Astrocyte of the cerebellum (primary cell): Measurements from ENCODE around the gene XRCC1.
"Not testable (repeated sequence)": the region's sequence is repeated elsewhere in the genome, so short reads cannot be mapped to it uniquely, and the experiment has no call there.

Source experiments
- DNase-seq: peaks from one replicate; pipeline ENCODE4 v3.0.0-alpha.2; 2011; ENCODE audit warnings: low read depth
- H3K4me3 ChIP-seq: 2 replicates; pipeline ENCODE4 v1.5.1; 2011; ENCODE audit warnings: mild to moderate bottlenecking, low read depth, low read length, moderate library complexity
- in situ Hi-C: cut with HindIII; loops from 2 replicates; pipeline ENCODE4 v1.10.0; 2017; ENCODE audit warnings: low sequenced_read_pairs
- TF ChIP-seq, protein P1 (sequence below): IDR thresholded peaks from 2 replicates; pipeline ENCODE4 v1.5.1; 2012; ENCODE audit warnings: low read length, low read depth, moderate library complexity, mild to moderate bottlenecking; ENCODE audit errors: missing control alignments

Gene XRCC1

DNA sequence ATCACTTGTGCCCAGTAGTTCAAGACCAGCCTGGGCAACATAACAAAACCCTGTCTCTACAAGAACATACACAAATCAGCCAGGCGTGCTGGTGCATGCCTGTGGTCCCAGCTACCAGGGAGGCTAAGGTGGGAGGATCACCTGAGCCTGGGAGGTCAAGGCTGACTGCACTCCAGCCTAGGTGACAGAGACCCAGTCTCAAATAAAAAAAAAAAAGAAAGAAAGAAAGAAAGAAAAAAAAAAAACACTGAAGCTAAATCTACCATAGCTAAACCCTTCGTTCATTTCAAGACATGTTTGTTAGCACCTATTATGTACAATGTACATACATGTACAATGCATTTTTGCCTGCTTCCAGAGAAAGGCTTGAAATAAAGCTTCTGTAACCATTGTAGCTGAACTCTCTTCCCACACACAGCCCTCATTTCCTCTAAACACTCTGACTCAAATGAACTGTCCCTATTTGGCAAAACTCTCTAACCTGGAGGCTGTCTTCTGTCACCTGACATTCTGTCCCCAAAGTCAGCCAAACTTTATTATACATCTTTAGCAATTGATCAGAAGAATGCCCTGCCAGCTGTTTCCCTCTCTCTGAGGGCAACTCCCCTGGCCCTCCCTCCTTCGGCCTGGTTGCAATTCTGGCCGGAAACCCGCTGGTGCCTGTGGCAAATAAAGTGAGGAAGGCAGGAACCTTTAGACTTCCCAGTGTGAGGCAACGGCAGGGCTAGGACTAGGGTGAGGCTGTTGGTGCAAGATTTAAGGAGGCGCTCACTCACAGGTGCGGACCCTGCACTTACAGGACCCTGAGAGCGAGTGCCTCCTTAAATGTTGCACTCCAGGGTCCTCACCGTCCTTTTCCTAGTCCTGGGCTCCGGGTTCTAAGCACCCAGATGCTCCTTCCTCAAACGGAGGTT lies 50.1 kb downstream of the XRCC1 start:
- in situ Hi-C loops = loop anchor here (5.0 kb wide), 1 partner anchor 78 kb away; no protein-coding TSS in a partner anchor
- DNase-seq = no peak
- TF ChIP-seq, protein P1, sequence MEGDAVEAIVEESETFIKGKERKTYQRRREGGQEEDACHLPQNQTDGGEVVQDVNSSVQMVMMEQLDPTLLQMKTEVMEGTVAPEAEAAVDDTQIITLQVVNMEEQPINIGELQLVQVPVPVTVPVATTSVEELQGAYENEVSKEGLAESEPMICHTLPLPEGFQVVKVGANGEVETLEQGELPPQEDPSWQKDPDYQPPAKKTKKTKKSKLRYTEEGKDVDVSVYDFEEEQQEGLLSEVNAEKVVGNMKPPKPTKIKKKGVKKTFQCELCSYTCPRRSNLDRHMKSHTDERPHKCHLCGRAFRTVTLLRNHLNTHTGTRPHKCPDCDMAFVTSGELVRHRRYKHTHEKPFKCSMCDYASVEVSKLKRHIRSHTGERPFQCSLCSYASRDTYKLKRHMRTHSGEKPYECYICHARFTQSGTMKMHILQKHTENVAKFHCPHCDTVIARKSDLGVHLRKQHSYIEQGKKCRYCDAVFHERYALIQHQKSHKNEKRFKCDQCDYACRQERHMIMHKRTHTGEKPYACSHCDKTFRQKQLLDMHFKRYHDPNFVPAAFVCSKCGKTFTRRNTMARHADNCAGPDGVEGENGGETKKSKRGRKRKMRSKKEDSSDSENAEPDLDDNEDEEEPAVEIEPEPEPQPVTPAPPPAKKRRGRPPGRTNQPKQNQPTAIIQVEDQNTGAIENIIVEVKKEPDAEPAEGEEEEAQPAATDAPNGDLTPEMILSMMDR = no peak

DNA sequence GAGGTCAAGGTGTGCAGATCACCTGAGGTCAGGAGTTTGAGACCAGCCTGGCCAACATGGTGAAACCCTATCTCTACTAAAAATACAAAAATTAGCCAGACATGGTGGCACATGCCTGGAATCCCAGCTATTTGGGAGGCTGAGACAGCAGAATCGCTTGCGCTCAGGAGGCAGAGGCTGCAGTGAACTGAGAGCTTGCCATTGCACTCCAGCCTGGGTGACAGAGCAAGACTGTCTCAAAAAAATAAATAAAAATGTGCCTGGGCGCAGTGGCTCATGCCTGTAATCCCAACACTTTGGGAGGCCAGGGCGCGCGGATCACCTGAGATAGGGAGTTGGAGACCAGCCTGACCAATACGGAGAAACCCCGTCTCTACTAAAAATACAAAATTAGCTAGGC lies 51.6 kb downstream of the XRCC1 start:
- DNase-seq, in situ Hi-C loops, H3K4me3 ChIP-seq: not testable (repeated sequence)

More for the DNA sequence above, 50.1 kb downstream of the XRCC1 start:
- H3K4me3 ChIP-seq = peak overlapping the region; percentile 74

DNA sequence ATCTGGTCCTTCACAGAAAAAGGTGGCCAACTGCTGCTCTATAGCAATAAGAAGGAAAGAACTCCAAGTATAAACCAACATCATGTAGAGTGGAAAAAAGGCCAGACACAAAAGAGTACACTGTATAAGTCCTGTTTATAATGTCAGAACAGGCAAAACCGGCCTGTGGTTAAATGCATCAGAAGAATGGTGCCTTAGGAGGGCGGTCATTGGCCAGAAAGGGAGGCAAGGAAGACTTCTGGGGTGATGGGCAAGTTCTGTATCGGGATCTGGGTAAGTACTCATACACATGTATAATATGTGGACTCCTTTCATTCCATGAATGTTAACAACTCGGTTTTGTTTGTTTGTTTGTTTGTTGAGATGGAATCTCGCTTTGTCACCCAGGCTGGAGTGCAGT lies 52.4 kb downstream of the XRCC1 start:
- DNase-seq = no peak
- in situ Hi-C loops = no loop called here
- TF ChIP-seq, protein P1 = no peak
- H3K4me3 ChIP-seq = no peak overlapping the region

DNA sequence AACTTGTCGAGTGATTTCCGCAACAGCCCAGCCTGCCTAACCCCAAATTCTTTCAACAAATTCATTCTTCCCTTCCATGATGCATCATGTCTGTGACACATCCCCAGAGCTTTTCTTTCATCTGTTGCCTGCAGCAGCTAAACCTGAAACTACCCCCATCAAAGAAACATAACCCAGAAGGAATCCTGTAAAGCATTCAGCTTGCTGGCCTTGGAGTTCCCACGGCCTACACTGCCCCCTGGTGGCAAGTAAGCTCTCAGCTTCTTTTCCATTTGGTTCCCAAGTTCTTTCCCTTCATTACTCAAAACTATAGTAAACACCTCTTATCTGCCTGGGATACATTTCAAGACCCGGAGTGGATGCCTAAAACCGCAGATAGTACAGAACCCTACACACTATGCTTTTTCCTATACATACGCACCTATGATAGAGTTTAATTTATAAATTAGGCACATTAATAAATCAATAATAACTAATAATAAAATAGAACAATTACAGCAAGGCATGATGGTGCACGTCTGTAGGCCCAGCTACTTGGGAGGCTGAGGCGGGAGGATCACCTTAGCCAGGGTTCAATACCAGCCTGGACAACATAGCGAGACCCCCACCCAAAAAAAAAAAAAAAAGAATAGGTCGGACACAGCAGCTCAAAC lies 55.8 kb downstream of the XRCC1 start:
- peak; percentile 90 for DNase-seq
- no peak overlapping the region for H3K4me3 ChIP-seq
- TF ChIP-seq, protein P1 = peak; percentile 85
- in situ Hi-C loops = no loop called here

DNA sequence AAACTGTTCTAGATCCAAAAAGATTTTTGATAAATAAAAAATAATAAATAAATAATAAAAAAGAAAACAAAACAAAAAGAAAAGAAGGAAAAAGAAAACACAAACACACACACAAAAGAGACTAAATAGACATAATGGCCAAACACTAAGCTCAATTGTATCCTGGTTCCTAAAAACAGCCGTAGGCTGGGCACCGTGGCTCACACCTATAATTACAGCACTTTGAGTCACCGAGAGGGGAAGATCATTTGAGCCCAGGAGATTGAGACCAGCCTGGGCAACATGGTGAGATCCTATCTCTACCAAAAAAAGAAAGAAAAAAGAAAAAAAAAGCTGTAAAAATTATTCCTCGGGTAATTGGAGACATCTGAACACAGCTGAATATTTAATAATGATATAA lies 57.3 kb downstream of the XRCC1 start:
- no peak for DNase-seq
- H3K4me3 ChIP-seq = no peak overlapping the region
- in situ Hi-C loops = no loop called here
- TF ChIP-seq, protein P1 = no peak

DNA sequence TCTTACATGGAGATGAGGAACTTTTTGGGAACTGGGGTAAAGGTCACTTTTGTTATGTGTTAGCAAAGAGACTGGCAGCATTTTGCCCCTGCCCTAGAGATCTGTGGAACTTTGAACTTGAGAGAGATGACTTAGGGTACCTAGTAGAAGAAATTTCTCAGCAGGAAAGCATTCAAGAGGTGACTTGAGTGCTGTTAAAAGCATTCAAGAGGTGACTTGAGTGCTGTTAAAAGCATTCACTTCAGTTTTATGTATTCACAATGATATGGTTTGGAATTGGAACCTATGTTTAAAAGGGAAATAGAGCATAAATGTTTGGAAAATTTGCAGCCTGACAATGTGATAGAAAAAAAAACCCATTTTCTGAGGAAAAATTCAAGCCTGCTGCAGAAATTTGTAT lies 62.9 kb downstream of the XRCC1 start:
- in situ Hi-C loops, DNase-seq, H3K4me3 ChIP-seq: not testable (repeated sequence)

DNA sequence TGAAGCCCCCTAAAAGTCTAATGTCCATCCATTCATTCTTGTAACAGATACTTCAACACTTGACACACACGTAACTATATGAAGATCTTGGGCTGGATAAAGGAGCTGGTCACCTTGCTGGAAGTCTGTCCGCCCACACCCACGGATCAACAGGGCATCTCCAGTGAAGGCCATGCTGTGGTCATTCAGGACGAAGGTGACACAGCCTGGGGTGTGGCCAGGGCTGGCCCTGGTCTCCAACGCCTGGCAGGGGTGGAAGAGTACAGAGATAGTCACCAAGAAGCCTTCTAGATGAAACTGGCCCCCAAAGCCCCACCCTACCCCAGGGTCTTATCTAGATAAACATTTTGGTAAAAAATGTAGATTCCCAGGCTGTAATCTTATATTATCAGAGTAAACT lies 64.0 kb downstream of the XRCC1 start:
- TF ChIP-seq, protein P1 = no peak
- no peak overlapping the region for H3K4me3 ChIP-seq
- DNase-seq = no peak
- in situ Hi-C loops = no loop called here
